ENCODE measurements around the gene RPL11. TPM values are rescaled to one million over a fixed set of nuclear protein-coding genes. Genes with fewer than 3 reads are reported as not detected.
A peak's percentile ranks its signal among the peaks of the same experiment; 100 is the strongest.
"Not testable (repeated sequence)": the region's sequence is repeated elsewhere in the genome, so short reads cannot be mapped to it uniquely, and the experiment has no call there.

The RPL11 gene
- total RNA-seq, 4 donors from 2014 or later: 864 to 1,286 (median 1,238) TPM

- H3K4me3 ChIP-seq: no peak overlapping the region
- WGBS: 83% methylated on average over 6 of the region's 6 CpGs
- no peaks in the 10 kb centered on the region for H3K36me3 ChIP-seq
- H3K4me1 ChIP-seq: peaks cover 14% of the 10 kb centered on the region
- no peaks in the 10 kb centered on the region for H3K27me3 ChIP-seq
- H3K9me3 ChIP-seq: no peaks in the 10 kb centered on the region
- no peak for DNase-seq (ENCODE audit: low spot score in 2 of 2)
- H3K27ac ChIP-seq: no peak overlapping the region
- TF ChIP-seq EP300 (IDR thresholded peaks at IDR 0.05) (no peak), POLR2AphosphoS5 (IDR thresholded peaks at IDR 0.05) (no peak), POLR2A (IDR thresholded peaks at IDR 0.05) (no peak)
- TF ChIP-seq, protein P1, sequence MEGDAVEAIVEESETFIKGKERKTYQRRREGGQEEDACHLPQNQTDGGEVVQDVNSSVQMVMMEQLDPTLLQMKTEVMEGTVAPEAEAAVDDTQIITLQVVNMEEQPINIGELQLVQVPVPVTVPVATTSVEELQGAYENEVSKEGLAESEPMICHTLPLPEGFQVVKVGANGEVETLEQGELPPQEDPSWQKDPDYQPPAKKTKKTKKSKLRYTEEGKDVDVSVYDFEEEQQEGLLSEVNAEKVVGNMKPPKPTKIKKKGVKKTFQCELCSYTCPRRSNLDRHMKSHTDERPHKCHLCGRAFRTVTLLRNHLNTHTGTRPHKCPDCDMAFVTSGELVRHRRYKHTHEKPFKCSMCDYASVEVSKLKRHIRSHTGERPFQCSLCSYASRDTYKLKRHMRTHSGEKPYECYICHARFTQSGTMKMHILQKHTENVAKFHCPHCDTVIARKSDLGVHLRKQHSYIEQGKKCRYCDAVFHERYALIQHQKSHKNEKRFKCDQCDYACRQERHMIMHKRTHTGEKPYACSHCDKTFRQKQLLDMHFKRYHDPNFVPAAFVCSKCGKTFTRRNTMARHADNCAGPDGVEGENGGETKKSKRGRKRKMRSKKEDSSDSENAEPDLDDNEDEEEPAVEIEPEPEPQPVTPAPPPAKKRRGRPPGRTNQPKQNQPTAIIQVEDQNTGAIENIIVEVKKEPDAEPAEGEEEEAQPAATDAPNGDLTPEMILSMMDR (IDR thresholded peaks at IDR 0.05): no peak
Measured at GRCh38 chr1:23646541-23646940, 45.1 kb upstream of the RPL11 start.

DNA sequence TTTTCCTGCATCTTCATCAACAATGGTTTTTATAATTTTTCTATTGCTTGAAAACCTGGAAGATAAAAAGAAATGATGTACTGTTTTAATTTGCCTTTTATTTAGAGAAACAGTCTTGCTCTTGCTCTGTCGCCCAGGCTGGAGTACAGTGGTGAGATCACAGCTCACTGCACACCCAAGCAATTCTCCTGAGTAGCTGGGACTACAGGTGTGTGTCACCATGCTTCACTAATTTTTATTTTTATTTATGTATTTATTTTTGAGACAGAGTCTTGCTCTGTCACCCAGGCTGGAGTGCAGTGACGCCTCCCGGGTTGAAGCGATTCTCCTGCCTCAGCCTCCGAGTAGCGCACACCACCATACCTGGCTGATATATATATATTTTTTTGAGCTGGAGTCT is 43.0 kb upstream of the RPL11 start:
- H3K9me3 ChIP-seq: no peaks in the 10 kb centered on the region
- WGBS: 93% methylated on average over 6 of the region's 6 CpGs
- H3K27ac ChIP-seq: no peak overlapping the region
- H3K4me1 ChIP-seq: peaks cover 14% of the 10 kb centered on the region
- no peak for DNase-seq (ENCODE audit: low spot score in 2 of 2)
- H3K4me3 ChIP-seq: no peak overlapping the region
- no peaks in the 10 kb centered on the region for H3K27me3 ChIP-seq
- no peaks in the 10 kb centered on the region for H3K36me3 ChIP-seq
- no peak for TF ChIP-seq POLR2AphosphoS5 (IDR thresholded peaks at IDR 0.05)
- TF ChIP-seq, protein P1 (IDR thresholded peaks at IDR 0.05): no peak
- TF ChIP-seq POLR2A (IDR thresholded peaks at IDR 0.05): no peak
- TF ChIP-seq EP300 (IDR thresholded peaks at IDR 0.05): no peak

GRCh38 chr1:23649157-23649556 is 42.4 kb upstream of the RPL11 start:
- not testable (repeated sequence) for H3K27me3 ChIP-seq; DNase-seq (ENCODE audit: low spot score in 2 of 2); H3K27ac ChIP-seq; H3K9me3 ChIP-seq; H3K4me3 ChIP-seq; H3K36me3 ChIP-seq
- 96% methylated on average over 11 of the region's 11 CpGs for WGBS
- peaks cover 14% of the 10 kb centered on the region for H3K4me1 ChIP-seq

DNA sequence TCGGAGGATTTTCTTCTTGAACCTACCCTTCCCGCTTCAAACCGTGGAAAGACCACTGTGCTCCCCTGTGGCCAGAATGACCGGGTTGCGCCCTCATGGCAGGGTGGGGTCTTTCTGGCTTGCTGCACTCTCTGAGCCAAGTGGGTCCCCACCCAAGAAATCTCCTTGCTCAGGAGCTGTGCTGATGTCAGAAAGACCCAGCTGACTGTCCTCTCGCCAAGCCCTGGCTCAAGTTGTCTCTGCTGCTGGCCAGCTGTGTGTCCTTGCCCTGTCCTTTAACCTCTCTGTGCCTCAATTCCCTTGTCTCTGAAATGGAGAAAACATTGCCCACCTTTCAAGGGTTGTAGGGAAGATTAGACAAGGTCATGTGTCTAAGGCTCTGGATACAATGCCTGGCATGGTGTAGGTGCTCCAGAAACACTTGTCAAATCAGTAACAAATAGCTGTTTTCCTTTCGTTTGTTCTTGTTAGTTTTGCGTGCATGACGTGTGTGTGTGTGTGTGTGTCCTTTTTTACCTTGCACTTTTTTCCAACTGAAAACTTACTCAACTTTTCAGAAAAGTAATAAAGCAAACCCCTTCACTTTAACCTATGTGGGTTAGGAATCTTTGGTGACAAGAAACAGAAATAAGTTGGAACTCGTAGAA is 41.1 kb upstream of the RPL11 start:
- 57% methylated on average over 10 of the region's 10 CpGs for WGBS
- Histone ChIP-seq H3K36me3 (no peaks in the 10 kb centered on the region), H3K4me3 (no peak overlapping the region), H3K9me3 (no peaks in the 10 kb centered on the region), H3K27me3 (no peaks in the 10 kb centered on the region), H3K27ac (no peak overlapping the region), H3K4me1 (peaks cover 14% of the 10 kb centered on the region)
- TF ChIP-seq, protein P1 (IDR thresholded peaks at IDR 0.05): no peak
- TF ChIP-seq POLR2AphosphoS5 (IDR thresholded peaks at IDR 0.05) (no peak), POLR2A (IDR thresholded peaks at IDR 0.05) (no peak), EP300 (IDR thresholded peaks at IDR 0.05) (no peak)
- DNase-seq (ENCODE audit: low spot score in 2 of 2): no peak

- H3K27me3 ChIP-seq: no peaks in the 10 kb centered on the region
- no peak overlapping the region for H3K4me3 ChIP-seq
- no peak overlapping the region for H3K27ac ChIP-seq
- H3K9me3 ChIP-seq: no peaks in the 10 kb centered on the region
- H3K36me3 ChIP-seq: no peaks in the 10 kb centered on the region
- H3K4me1 ChIP-seq: peaks cover 14% of the 10 kb centered on the region
- TF ChIP-seq POLR2AphosphoS5 (IDR thresholded peaks at IDR 0.05) (no peak), EP300 (IDR thresholded peaks at IDR 0.05) (no peak), POLR2A (IDR thresholded peaks at IDR 0.05) (no peak)
- TF ChIP-seq, protein P1 (IDR thresholded peaks at IDR 0.05): no peak
- DNase-seq (ENCODE audit: low spot score in 2 of 2): peak; percentile 76 to 86
- 61% methylated on average over 7 of the region's 7 CpGs for WGBS
Measured at GRCh38 chr1:23651069-23651808, 40.4 kb upstream of the RPL11 start.

Data from suprapubic skin (tissue), 4 donors.